H1 (cell line): ENCODE results near the gene SEC22C. TPM values are rescaled to one million over a fixed set of nuclear protein-coding genes. Genes with fewer than 3 reads are reported as not detected.

ENCODE experiments used
- CHD7 ChIP-seq: fragments of 300-600 bp; sonication (generic); IDR thresholded peaks from 2 replicates; pipeline ENCODE4 v1.7.1; 2012; ENCODE audit warnings: low read length, moderate library complexity, mild to moderate bottlenecking, inconsistent platforms; ENCODE audit not compliant: insufficient replicate concordance
- EP300 ChIP-seq, 2 experiments: IDR thresholded peaks; 1 replicate in 1 of 2; 2 replicates in 1 of 2; pipeline ENCODE4 v1.6.1; 2011 to 2012; ENCODE audit warnings: low read depth in 2 of 2, low read length in 2 of 2, mild to moderate bottlenecking in 2 of 2, borderline replicate concordance in 1 of 2, inconsistent platforms in 1 of 2, moderate library complexity in 1 of 2
- KDM4A ChIP-seq: IDR thresholded peaks from one replicate; pipeline ENCODE4 v1.7.1; 2012; ENCODE audit warnings: low read depth, mild to moderate bottlenecking, moderate library complexity, low read length, inconsistent platforms; ENCODE audit not compliant: severe bottlenecking
- MAX ChIP-seq: IDR thresholded peaks from 2 replicates; pipeline ENCODE4 v1.6.1; 2012; ENCODE audit warnings: inconsistent platforms
- NRF1 ChIP-seq: IDR thresholded peaks from 2 replicates; pipeline ENCODE4 v1.6.1; 2011; ENCODE audit warnings: mild to moderate bottlenecking, low read depth, low read length, improper control_type of control experiment
- PHF8 ChIP-seq: fragments of 200-600 bp; sonication (generic); conservative IDR thresholded peaks from 2 replicates; pipeline ENCODE4 v1.7.1; 2012; ENCODE audit warnings: low read depth, mild to moderate bottlenecking, inconsistent platforms, low read length, moderate library complexity
- YY1 ChIP-seq: IDR thresholded peaks from 2 replicates; pipeline ENCODE4 v1.6.1; 2011; ENCODE audit warnings: low read depth, mild to moderate bottlenecking, low read length
- polyA plus RNA-seq, 7 experiments: library from polyadenylated mRNA; depleted of rRNA in 3 of 7; stranded (reverse) in 5 of 7; unstranded in 2 of 7; fragments of >200 nt in 5 of 7; fragments of 200-250 nt in 2 of 7; gene quantifications; 1 replicate in 5 of 7; 2 replicates in 1 of 7; 4 replicates in 1 of 7; pipeline versions ENCODE4 v1.2.1 to v1.2.3, GENCODE V29; 2011 to 2013; ENCODE audit warnings: missing spikeins in 2 of 7, mixed read lengths in 2 of 7
- total RNA-seq: library from RNA; stranded (reverse); fragmentation: NEBNext Ultra II Directional; extraction: Animal tissue kit (Norgen Biotek cat#: 25700); gene quantifications from 2 replicates; pipeline ENCODE4 v1.2.1, GENCODE V29; 2021
- TF ChIP-seq, protein P1 (sequence below): IDR thresholded peaks from 2 replicates; pipeline ENCODE4 v1.6.1; 2012; ENCODE audit warnings: inconsistent platforms

The SEC22C gene
- total and polyA plus RNA-seq, 2 of the 8 experiments (the other 6 are each of a cell fraction or from before 2014, with no cell fraction given), result 23.4 to 38.3 TPM

GRCh38 chr3:42589382-42590109 is 7.8 kb upstream of the SEC22C start (continued):
- TF ChIP-seq CHD7 (no peak), KDM4A (no peak), PHF8 (no peak), YY1 (no peak), MAX (no peak), NRF1 (no peak), EP300 (IDR thresholded peaks at IDR 0.05; ENCODE audit: borderline replicate concordance in 1 of 2, low read depth in 2 of 2, low read length in 2 of 2) (no peak)
- TF ChIP-seq, protein P1, sequence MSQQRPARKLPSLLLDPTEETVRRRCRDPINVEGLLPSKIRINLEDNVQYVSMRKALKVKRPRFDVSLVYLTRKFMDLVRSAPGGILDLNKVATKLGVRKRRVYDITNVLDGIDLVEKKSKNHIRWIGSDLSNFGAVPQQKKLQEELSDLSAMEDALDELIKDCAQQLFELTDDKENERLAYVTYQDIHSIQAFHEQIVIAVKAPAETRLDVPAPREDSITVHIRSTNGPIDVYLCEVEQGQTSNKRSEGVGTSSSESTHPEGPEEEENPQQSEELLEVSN, result no peak
